BJ (cell line): ENCODE data around the gene SLC41A3. TPM values are rescaled to one million over a fixed set of nuclear protein-coding genes. Genes with fewer than 3 reads are reported as not detected.

Experiments used
- CTCF ChIA-PET: fragments of 350-600 bp; formaldehyde crosslinking; extraction: SDS; loops from one replicate; lab custom pipeline; 2021; ENCODE audit warnings: antibody characterized with exemption, inconsistent platforms; lab: Yijun Ruan, JAX
- POLR2A ChIA-PET: fragments of 300-600 bp; sonication (Branson Sonifier 250); formaldehyde crosslinking; extraction: SDS; loops from one replicate; lab custom pipeline; 2021; ENCODE audit warnings: antibody characterized with exemption; lab: Charles Lee
- DNase-seq: peaks from one replicate; pipeline ENCODE4 v3.0.0-alpha.2; 2011; ENCODE audit warnings: low read depth
- H3K27me3 ChIP-seq: 2 replicates; pipeline ENCODE4 v1.6.0; 2011; ENCODE audit warnings: low read length; ENCODE audit not compliant: control insufficient read depth, insufficient read depth
- H3K36me3 ChIP-seq: 2 replicates; pipeline ENCODE4 v1.5.1; 2011; ENCODE audit warnings: low read length; ENCODE audit not compliant: control insufficient read depth, insufficient read depth
- H3K4me3 ChIP-seq: 2 replicates; pipeline ENCODE4 v1.5.1; 2011; ENCODE audit warnings: low read depth, mild to moderate bottlenecking, control low read depth, low read length
- CTCF ChIP-seq: IDR thresholded peaks from 2 replicates; pipeline ENCODE4 v1.5.1; 2011; ENCODE audit warnings: low read depth, mild to moderate bottlenecking, control low read depth, inconsistent platforms, low read length, moderate library complexity; ENCODE audit not compliant: insufficient read depth
- polyA plus RNA-seq: library from polyadenylated mRNA; depleted of rRNA; stranded (reverse); fragments of >200 nt; gene quantifications from 2 replicates; pipeline ENCODE4 v1.2.3, GENCODE V29; 2011

SLC41A3 gene
- polyA plus RNA-seq, 1 experiment, result 70.8 TPM

GRCh38 chr3:126018995-126019394 is 64.9 kb downstream of the SLC41A3 start:
- no peaks in the 10 kb centered on the region for H3K27me3 ChIP-seq
- H3K36me3 ChIP-seq, result peaks cover 5% of the 10 kb centered on the region
- POLR2A ChIA-PET, result no interaction called here
- no peak for TF ChIP-seq CTCF
- H3K4me3 ChIP-seq, result no peak overlapping the region
- CTCF ChIA-PET, result no interaction called here
- DNase-seq, result no peak

- no peaks in the 10 kb centered on the region for H3K27me3 ChIP-seq
- H3K4me3 ChIP-seq, result no peak overlapping the region
- peaks cover 5% of the 10 kb centered on the region for H3K36me3 ChIP-seq
- DNase-seq, result no peak
- ChIA-PET CTCF (no interaction called here), POLR2A (no interaction called here)
- no peak for TF ChIP-seq CTCF
Observed at GRCh38 chr3:126018545-126018944, 65.4 kb downstream of the SLC41A3 start.

GRCh38 chr3:126017362-126017761 is 66.6 kb downstream of the SLC41A3 start:
- no peak for DNase-seq
- ChIA-PET POLR2A (no interaction called here), CTCF (no interaction called here)
- H3K27me3 ChIP-seq, result no peaks in the 10 kb centered on the region
- no peak for TF ChIP-seq CTCF
- no peak overlapping the region for H3K4me3 ChIP-seq
- peaks cover 5% of the 10 kb centered on the region for H3K36me3 ChIP-seq

GRCh38 chr3:126016616-126017015 is 67.3 kb downstream of the SLC41A3 start:
- ChIA-PET CTCF (no interaction called here), POLR2A (no interaction called here)
- Histone ChIP-seq H3K36me3 (peaks cover 5% of the 10 kb centered on the region), H3K4me3 (no peak overlapping the region), H3K27me3 (no peaks in the 10 kb centered on the region)
- no peak for DNase-seq
- TF ChIP-seq CTCF, result no peak

- no peaks in the 10 kb centered on the region for H3K27me3 ChIP-seq
- CTCF ChIA-PET, result no interaction called here
- DNase-seq, result no peak
- POLR2A ChIA-PET, result no interaction called here
- H3K4me3 ChIP-seq, result no peak overlapping the region
- no peak for TF ChIP-seq CTCF
- peaks cover 5% of the 10 kb centered on the region for H3K36me3 ChIP-seq
Observed at GRCh38 chr3:126015075-126015474, 68.8 kb downstream of the SLC41A3 start.
